Posterior cingulate gyrus (tissue), 11 donors: ENCODE measurements around the gene MED15.
A peak's percentile ranks its signal among the peaks of the same experiment; 100 is the strongest.
"Not testable (repeated sequence)": the region's sequence is repeated elsewhere in the genome, so short reads cannot be mapped to it uniquely, and the experiment has no call there.

Experiments used
- DNase-seq, 10 donors: peaks; one replicate each; pipeline versions ENCODE4 v3.0.0 to v3.0.0-alpha.2; 2020 to 2021; ENCODE audit warnings: mixed read lengths in 3 of 10
- intact Hi-C: fragments of 100-400 bp; cut with DNase I; formaldehyde crosslinking; loops from one replicate; pipeline ENCODE4 v1.15.1; 2023

Gene MED15

DNA sequence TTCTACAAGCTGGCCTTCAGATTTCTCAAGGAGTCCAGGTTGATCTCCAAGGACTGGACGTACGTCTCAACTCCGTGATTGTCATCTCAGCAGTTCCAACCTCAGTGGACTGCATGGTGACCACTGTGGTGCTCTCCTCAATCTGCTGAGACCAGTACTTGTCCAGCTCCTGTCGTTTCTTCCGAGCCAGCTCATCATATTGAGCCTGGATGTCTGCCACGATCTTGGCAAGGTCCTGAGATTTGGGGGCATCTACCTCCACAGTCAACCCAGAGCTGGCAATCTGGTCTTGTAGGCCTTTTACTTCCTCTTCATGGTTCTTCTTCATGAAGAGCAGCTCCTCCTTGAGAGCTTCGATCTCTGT lies 24.3 kb upstream of the MED15 start:
- DNase-seq: peak in 2 of 10 donors; percentile 5 to 12
- intact Hi-C loops: not testable (repeated sequence)

GRCh38 chr22:20483771-20484170 lies 23.6 kb upstream of the MED15 start:
- intact Hi-C loops: no loop called here
- peak in 3 of 10 donors; percentile 35 to 70 (median 60) for DNase-seq

- intact Hi-C loops: no loop called here
- peak in 2 of 10 donors; percentile 5 to 24 for DNase-seq
Observed at GRCh38 chr22:20484948-20485683, 22.3 kb upstream of the MED15 start.

- peak in 1 of 10 donors; percentile 21 for DNase-seq
- intact Hi-C loops: no loop called here
Observed at GRCh38 chr22:20486229-20486628, 21.2 kb upstream of the MED15 start.

- intact Hi-C loops: no loop called here
- DNase-seq: no peak
Observed at GRCh38 chr22:20487715-20488114, 19.7 kb upstream of the MED15 start.

DNA sequence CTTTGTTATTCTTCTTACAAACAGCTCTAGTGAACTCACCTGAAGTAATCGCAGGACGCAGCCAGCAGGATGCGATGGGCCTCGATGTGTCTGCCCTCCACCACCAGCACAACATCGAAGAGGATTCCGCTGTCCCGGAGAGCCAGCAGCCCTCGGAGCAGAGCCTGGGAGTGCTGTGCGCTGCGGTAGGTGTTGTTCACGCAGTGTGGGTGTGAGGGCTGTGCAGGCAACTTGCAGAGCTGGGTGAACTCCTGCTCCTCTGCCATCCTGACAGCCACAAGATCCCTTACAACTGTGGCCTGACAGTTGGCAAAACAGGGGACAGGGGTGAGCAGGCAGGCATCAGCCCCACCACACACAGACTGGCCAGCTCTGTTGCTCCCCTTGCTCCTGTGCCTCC lies 18.5 kb upstream of the MED15 start:
- peak in 3 of 10 donors; percentile 69 to 87 (median 82) for DNase-seq
- intact Hi-C loops: no loop called here

GRCh38 chr22:20490183-20490940 lies 17.0 kb upstream of the MED15 start:
- peak in 1 of 10 donors; percentile 39 for DNase-seq
- intact Hi-C loops: no loop called here

DNA sequence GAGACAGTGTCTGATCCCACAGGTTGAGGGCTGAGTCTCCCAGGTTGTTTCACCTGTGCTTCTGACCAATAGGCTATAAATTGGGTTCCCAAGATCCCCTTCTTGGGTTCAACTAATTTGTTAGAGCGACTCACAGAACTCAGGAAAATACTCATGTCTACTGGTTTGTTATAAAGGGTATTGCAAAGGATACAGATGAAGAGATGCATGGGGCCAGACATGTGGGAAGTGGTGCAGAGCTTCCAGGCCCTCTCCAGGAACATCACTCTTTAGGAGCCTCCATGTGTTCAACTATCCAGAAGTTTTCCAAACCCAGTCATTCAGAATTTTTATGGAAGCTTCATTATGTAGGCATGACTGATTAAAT lies 16.5 kb upstream of the MED15 start:
- DNase-seq: no peak
- intact Hi-C loops: no loop called here

- DNase-seq: no peak
- intact Hi-C loops: no loop called here
Observed at GRCh38 chr22:20491346-20491745, 16.1 kb upstream of the MED15 start.

DNA sequence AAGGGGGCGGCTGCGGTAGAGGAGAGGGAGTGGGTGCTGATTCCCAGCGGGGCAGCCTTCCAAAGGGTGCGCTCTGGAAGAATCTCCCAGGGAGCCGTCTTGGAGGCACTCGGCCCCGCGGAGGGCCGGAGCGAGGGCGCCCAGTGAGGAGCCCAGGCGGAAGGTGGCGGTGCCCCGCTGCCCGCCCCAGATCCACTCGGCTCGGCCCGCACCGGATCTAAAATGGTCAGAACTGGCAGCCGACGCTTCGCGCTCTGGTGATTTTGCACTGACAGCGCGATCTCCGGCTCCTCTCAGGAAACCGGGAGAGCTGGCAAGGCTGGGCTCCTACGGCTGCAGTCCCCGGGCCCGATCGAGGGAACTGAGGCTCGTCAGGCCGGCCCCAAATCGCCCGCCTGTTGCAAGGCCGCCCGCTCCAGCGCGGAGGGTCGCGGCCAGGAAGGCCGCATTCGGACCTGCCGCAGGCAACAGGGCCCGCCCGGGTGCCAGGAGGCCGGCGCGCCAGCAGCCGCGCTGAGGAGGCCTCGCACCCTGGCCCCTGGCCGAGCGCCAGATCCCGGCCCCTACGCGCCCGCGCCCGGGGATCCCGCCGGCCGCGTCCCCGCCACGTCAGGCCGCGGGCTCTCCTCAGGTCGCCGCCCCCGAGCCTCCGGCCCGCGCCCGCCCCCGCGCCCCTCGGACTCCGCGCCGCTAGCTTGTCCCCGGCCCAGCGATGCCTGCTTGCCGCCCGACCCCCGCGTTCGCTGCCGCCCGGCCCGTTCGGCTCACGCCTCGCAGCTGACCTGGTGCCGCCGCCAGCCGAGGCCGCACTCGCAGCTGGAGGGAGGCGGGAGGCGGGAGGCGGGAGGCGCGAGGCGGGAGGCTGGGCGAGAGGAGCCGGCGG lies 12.2 kb upstream of the MED15 start, which contains the start of gene KLHL22:
Gene KLHL22, minus strand, starts transcription at position 818 of the 883 bp plus-strand sequence. CDS start 6,584 bp downstream, outside the sequence.
- DNase-seq: peak in 8 of 10 donors; percentile 14 to 90 (median 42)
- intact Hi-C loops: no loop called here

GRCh38 chr22:20495861-20496681 lies 11.3 kb upstream of the MED15 start:
- intact Hi-C loops: loop anchor here (1.0 kb wide), 1 partner anchor 78 kb away; no protein-coding TSS in a partner anchor
- DNase-seq: peak; percentile 86 to 99 (median 90)

DNA sequence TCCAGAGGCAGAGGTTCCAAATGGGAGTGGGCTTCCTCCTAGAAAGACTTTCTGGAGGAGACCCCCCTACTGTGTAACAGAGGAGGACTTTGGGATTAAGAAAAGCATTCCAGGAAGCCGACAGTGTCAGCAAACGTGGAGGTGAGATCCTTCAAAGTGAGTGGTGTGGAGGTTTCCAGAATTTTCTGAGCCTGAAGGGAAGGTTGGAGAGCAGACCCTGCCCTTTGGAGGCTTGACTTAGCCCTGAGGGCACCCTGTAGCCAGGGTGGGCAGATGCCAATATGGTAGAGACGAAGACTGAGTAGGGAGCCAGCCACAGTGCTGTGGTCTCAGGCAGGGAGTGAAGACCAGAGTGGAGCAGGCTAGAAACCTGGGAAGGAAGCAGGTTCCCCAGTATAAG lies 10.0 kb upstream of the MED15 start:
- peak in 1 of 10 donors; percentile 20 for DNase-seq
- intact Hi-C loops: no loop called here

GRCh38 chr22:20498913-20499312 lies 8.5 kb upstream of the MED15 start:
- peak in 1 of 10 donors; percentile 36 for DNase-seq
- intact Hi-C loops: no loop called here

DNA sequence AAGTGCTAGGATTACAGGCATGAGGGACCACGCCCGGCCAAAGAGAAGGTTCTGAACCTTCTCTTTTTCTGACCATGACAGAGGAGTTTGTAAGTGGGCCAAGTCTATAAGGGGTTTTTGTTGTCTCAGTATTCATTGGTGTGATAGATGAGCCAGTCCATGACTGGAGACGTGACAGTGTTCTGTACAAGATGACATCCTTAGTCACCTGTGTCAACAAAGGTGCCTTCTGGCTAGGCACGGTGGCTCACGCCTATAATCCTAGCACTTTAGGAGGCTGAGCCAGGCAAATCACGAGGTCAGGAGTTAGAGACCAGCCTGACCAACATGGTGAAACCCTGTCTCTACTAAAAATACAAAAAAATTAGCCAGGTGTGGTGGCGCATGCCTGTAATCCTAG lies 7.6 kb upstream of the MED15 start:
- intact Hi-C loops: no loop called here
- DNase-seq: no peak

DNA sequence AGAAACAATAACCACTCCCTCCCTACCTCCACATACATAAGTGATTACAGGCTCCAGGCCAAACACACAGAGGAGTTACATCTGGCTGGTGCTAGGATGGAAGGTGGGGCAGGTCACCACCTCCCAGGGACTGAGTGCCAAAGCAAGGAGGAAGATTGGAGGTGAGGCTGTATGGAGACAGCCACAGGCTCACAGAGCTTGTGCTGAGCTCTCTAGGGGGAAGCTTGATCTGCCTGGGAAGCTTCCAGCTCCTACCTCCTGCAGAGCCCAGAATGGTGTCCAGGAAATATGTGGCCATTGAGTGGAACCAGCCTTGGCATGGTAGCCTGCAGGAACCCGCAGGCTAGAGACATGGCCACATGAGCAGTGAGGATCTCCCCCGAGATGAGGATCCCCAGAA lies 3.6 kb upstream of the MED15 start:
- intact Hi-C loops: no loop called here
- peak in 1 of 10 donors; percentile 41 for DNase-seq

- DNase-seq: peak in 1 of 10 donors; percentile 3
- intact Hi-C loops: not testable (repeated sequence)
Observed at GRCh38 chr22:20504293-20504922, 3.0 kb upstream of the MED15 start.

DNA sequence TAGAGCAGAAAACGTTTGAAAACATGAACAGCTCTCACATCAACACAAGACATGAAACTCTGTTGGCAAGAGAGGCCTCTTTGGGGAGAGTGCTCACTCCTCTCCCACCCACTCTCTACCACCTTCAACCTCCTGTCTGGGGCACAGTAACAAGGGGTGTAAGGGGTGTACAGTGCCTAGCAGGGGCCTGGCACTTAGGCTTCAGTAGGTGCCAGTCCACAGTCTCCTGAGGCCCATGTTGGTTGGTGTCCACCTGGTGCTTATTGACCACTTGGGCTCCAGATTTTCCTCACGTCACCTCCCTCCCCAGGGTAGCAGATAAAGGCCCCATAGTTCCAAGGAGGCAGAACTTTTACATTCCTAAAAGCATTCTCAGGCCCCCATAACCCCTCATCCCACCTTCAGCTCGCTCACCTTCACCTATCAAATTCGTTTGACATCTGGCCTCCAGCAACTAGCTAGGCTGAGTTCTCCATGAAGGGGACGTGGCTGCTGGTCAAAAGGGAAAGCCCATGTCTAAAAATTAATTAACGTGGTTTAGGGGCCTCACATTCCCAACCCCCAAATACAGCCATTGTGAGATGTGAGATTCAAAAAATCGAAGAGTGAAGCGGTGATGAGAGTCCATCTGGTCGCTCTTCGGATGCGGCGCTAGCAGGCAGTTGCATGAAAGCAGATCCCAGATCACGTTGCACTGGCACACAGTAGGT lies 712 bp upstream of the MED15 start:
- intact Hi-C loops: loop anchor here (5.0 kb wide), 1 partner anchor 56 kb away; no protein-coding TSS in a partner anchor

DNA sequence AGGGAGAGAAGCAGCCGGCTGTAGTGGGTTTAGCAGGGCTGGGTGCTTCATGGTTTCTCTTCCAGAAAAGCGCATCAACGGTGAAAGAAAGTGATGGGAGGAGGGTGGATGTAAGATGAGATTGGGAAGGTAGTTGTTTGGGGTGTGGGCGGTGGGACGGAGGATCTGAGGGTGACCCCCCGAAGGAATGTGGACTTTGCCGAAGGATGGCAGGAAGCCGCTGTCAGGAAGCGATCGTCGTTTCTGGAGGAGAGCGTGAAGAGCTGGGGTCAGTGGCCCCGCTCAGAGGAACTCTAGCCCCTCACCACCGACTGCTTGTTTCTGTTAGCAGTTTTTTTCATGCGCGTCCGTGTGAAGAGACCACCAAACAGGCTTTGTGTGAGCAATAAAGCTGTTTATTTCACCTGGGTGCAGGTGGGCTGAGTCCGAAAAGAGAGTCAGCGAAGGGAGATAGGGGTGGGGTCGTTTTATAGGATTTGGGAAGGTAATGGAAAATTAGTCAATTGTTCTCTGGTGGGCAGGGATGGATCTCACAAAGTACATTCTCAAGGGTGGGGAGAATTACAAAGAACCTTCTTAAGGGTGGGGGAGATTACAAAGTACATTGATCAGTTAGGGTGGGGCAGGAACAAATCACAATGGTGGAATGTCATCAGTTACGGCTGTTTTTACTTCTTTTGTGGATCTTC lies 801 bp downstream of the MED15 start:
- intact Hi-C loops: loop anchor here (5.0 kb wide), 1 partner anchor 54 kb away; no protein-coding TSS in a partner anchor
- DNase-seq: not testable (repeated sequence)

More for the DNA sequence above, 712 bp upstream of the MED15 start:
- peak in 1 of 10 donors; percentile 59 for DNase-seq
